GM23338 (cell line): Measurements from ENCODE around the gene ASXL2. TPM values are rescaled to one million over a fixed set of nuclear protein-coding genes. Genes with fewer than 3 reads are reported as not detected.

ENCODE experiments used
- ATAC-seq: fragments of 200-7000 bp; cut with Tn5 transposase; 3 replicates; pipeline ENCODE4 v1.9.1; 2020
- DNase-seq: peaks from one replicate; pipeline ENCODE4 v3.0.0-alpha.2; 2015; ENCODE audit warnings: low spot score
- H2AFZ ChIP-seq: fragments of 200-600 bp; sonication (generic); 2 replicates; pipeline ENCODE4 v1.8.0; 2016; ENCODE audit warnings: antibody characterized with exemption, mild to moderate bottlenecking, moderate library complexity
- H3F3A ChIP-seq: fragments of 200-600 bp; sonication (generic); replicated peaks from 2 replicates; pipeline ENCODE4 v1.8.0; 2017; ENCODE audit warnings: antibody characterized with exemption, mixed run types, low read depth
- H3K27ac ChIP-seq: fragments of 200-600 bp; sonication (generic); 2 replicates; pipeline ENCODE4 v1.6.1; 2016; ENCODE audit warnings: low read depth
- H3K27me3 ChIP-seq: fragments of 200-600 bp; sonication (generic); 2 replicates; pipeline ENCODE4 v1.8.0; 2016; ENCODE audit warnings: mild to moderate bottlenecking, mixed run types, moderate library complexity; ENCODE audit not compliant: insufficient read depth
- H3K36me3 ChIP-seq: fragments of 200-600 bp; sonication (generic); 2 replicates; pipeline ENCODE4 v1.8.0; 2016; ENCODE audit warnings: mild to moderate bottlenecking; ENCODE audit not compliant: insufficient read depth
- H3K4me1 ChIP-seq: fragments of 200-600 bp; sonication (generic); 2 replicates; pipeline ENCODE4 v1.8.0; 2016; ENCODE audit warnings: mild to moderate bottlenecking, moderate library complexity; ENCODE audit not compliant: insufficient read depth
- H3K4me2 ChIP-seq: fragments of 200-600 bp; sonication (generic); 2 replicates; pipeline ENCODE4 v1.7.1; 2017; ENCODE audit warnings: mixed run types
- H3K4me3 ChIP-seq: fragments of 200-600 bp; sonication (generic); 2 replicates; pipeline ENCODE4 v1.6.1; 2016; ENCODE audit warnings: mixed run types
- H3K79me2 ChIP-seq: fragments of 200-600 bp; sonication (generic); replicated peaks from 2 replicates; pipeline ENCODE4 v1.8.0; 2017; ENCODE audit warnings: mild to moderate bottlenecking; ENCODE audit not compliant: insufficient read depth
- H3K9me2 ChIP-seq: fragments of 200-600 bp; sonication (generic); 2 replicates; pipeline ENCODE4 v1.8.0; 2017; ENCODE audit not compliant: insufficient read depth
- H4K20me1 ChIP-seq: fragments of 200-600 bp; sonication (generic); replicated peaks from 2 replicates; pipeline ENCODE4 v1.8.0; 2017; ENCODE audit warnings: mild to moderate bottlenecking; ENCODE audit not compliant: insufficient read depth
- H3K27ac Mint-ChIP-seq: 2 replicates; pipeline ENCODE4 v1.8.0; 2020; ENCODE audit warnings: inconsistent platforms, mild to moderate bottlenecking, moderate library complexity, mixed read lengths
- H3K27me3 Mint-ChIP-seq: 3 replicates; pipeline ENCODE4 v1.8.0; 2022; ENCODE audit warnings: low read depth, mild to moderate bottlenecking, moderate library complexity, mixed read lengths, inconsistent platforms; ENCODE audit not compliant: insufficient read depth, poor library complexity
- H3K36me3 Mint-ChIP-seq: 3 replicates; pipeline ENCODE4 v1.8.0; 2021; ENCODE audit warnings: low read depth, mild to moderate bottlenecking, inconsistent platforms, moderate library complexity, mixed read lengths
- H3K4me1 Mint-ChIP-seq: 3 replicates; pipeline ENCODE4 v1.8.0; 2020; ENCODE audit warnings: mild to moderate bottlenecking, inconsistent platforms, mixed read lengths
- H3K4me3 Mint-ChIP-seq: 3 replicates; pipeline ENCODE4 v1.8.0; 2021; ENCODE audit warnings: moderate library complexity, mild to moderate bottlenecking, inconsistent platforms, mixed read lengths
- H3K9me3 Mint-ChIP-seq: 3 replicates; pipeline ENCODE4 v1.8.0; 2020; ENCODE audit warnings: moderate library complexity, mild to moderate bottlenecking, inconsistent platforms, mixed read lengths
- CREB1 ChIP-seq: fragments of 250-450 bp; sonication (Bioruptor Pico); IDR thresholded peaks from 2 replicates; pipeline ENCODE4 v1.5.0; 2020; ENCODE audit warnings: low read depth, mild to moderate bottlenecking, moderate library complexity
- ETS1 ChIP-seq: IDR thresholded peaks from 2 replicates; pipeline ENCODE4 v1.6.1; 2016; ENCODE audit warnings: antibody characterized with exemption
- JUNB ChIP-seq: IDR thresholded peaks from one replicate; pipeline ENCODE4 v1.6.1; 2016; ENCODE audit warnings: antibody characterized with exemption; ENCODE audit not compliant: unreplicated experiment
- NANOG ChIP-seq: IDR thresholded peaks from 2 replicates; pipeline ENCODE4 v1.6.1; 2016; ENCODE audit warnings: antibody characterized with exemption, borderline replicate concordance
- POLR2AphosphoS5 ChIP-seq: IDR thresholded peaks from 2 replicates; pipeline ENCODE4 v1.6.1; 2016; ENCODE audit warnings: antibody characterized with exemption, low read depth
- STAT1 ChIP-seq: IDR thresholded peaks from one replicate; pipeline ENCODE4 v1.6.1; 2016; ENCODE audit warnings: antibody characterized with exemption; ENCODE audit not compliant: unreplicated experiment
- ZNF114 ChIP-seq: fragments of 250-450 bp; sonication (Bioruptor Pico); IDR thresholded peaks from 2 replicates; pipeline ENCODE4 v1.5.0; 2020; ENCODE audit warnings: mild to moderate bottlenecking, moderate library complexity
- polyA plus RNA-seq: library from polyadenylated mRNA; unstranded; fragments of >200 nt; fragmentation: Nextera tagmentation; extraction: Ambion mirVana; gene quantifications from 2 replicates; pipeline ENCODE4 v1.2.1, GENCODE V29; 2016
- total RNA-seq: library from RNA; depleted of rRNA; stranded (reverse); fragments of >200 nt; shearing (Covaris generic); gene quantifications from 2 replicates; pipeline ENCODE4 v1.2.3, GENCODE V29; 2014
- TF ChIP-seq, protein P1 (sequence below): fragments of 250-450 bp; sonication (Bioruptor Pico); IDR thresholded peaks from 2 replicates; pipeline ENCODE4 v1.5.0; 2020; ENCODE audit warnings: mild to moderate bottlenecking, moderate library complexity

Gene ASXL2
- total and polyA plus RNA-seq, 2 experiments from 2014 or later, result 7.0 to 21.8 TPM

GRCh38 chr2:25763575-25763974 lies 114.7 kb downstream of the ASXL2 start (continued):
- TF ChIP-seq ETS1, result no peak

GRCh38 chr2:25760297-25760696 lies 118.0 kb downstream of the ASXL2 start:
- no peak for ATAC-seq
- peaks cover 12% of the 10 kb centered on the region; the same call in 1 of the 2 replicates for H3K36me3 ChIP-seq
- H3K27me3 Mint-ChIP-seq, result peaks cover 2% of the 10 kb centered on the region
- no peaks in the 10 kb centered on the region for H4K20me1 ChIP-seq
- H3K27ac ChIP-seq, result no peak overlapping the region
- H3K4me1 ChIP-seq, result no peaks in the 10 kb centered on the region
- TF ChIP-seq ETS1 (no peak), ZNF114 (no peak), NANOG (no peak)
- no peak overlapping the region for H2AFZ ChIP-seq
- peaks cover 23% of the 10 kb centered on the region; the same call in 2 of the 3 replicates for H3K36me3 Mint-ChIP-seq
- H3K27me3 ChIP-seq, result no peaks in the 10 kb centered on the region
- H3F3A ChIP-seq, result no peaks in the 10 kb centered on the region
- no peak overlapping the region for H3K4me2 ChIP-seq
- no peak for DNase-seq
- H3K79me2 ChIP-seq, result no peaks in the 10 kb centered on the region
- no peak overlapping the region for H3K4me3 Mint-ChIP-seq
- H3K4me1 Mint-ChIP-seq, result no peaks in the 10 kb centered on the region
- H3K9me2 ChIP-seq, result no peaks in the 10 kb centered on the region
- no peaks in the 10 kb centered on the region for H3K9me3 Mint-ChIP-seq
- no peak overlapping the region for H3K4me3 ChIP-seq
- H3K27ac Mint-ChIP-seq, result no peak overlapping the region

- H3K27me3 ChIP-seq, result no peaks in the 10 kb centered on the region
- no peak overlapping the region for H2AFZ ChIP-seq
- no peaks in the 10 kb centered on the region for H3K4me1 Mint-ChIP-seq
- no peaks in the 10 kb centered on the region for H3K9me3 Mint-ChIP-seq
- H3K4me3 ChIP-seq, result no peak overlapping the region
- no peak for TF ChIP-seq JUNB
- TF ChIP-seq POLR2AphosphoS5, result no peak
- no peak overlapping the region for H3K4me3 Mint-ChIP-seq
- H3K79me2 ChIP-seq, result no peaks in the 10 kb centered on the region
- DNase-seq, result no peak
- H3K27me3 Mint-ChIP-seq, result peaks cover 2% of the 10 kb centered on the region
- no peak overlapping the region for H3K27ac Mint-ChIP-seq
- peaks cover 31% of the 10 kb centered on the region; the same call in 2 of the 3 replicates for H3K36me3 Mint-ChIP-seq
- peaks cover 20% of the 10 kb centered on the region for H3K36me3 ChIP-seq
- H3K4me1 ChIP-seq, result no peaks in the 10 kb centered on the region
- ATAC-seq, result no peak
- no peaks in the 10 kb centered on the region for H4K20me1 ChIP-seq
- no peaks in the 10 kb centered on the region for H3K9me2 ChIP-seq
- H3F3A ChIP-seq, result no peaks in the 10 kb centered on the region
- no peak overlapping the region for H3K4me2 ChIP-seq
- H3K27ac ChIP-seq, result no peak overlapping the region
Measured at GRCh38 chr2:25758348-25758747, 119.9 kb downstream of the ASXL2 start.

DNA sequence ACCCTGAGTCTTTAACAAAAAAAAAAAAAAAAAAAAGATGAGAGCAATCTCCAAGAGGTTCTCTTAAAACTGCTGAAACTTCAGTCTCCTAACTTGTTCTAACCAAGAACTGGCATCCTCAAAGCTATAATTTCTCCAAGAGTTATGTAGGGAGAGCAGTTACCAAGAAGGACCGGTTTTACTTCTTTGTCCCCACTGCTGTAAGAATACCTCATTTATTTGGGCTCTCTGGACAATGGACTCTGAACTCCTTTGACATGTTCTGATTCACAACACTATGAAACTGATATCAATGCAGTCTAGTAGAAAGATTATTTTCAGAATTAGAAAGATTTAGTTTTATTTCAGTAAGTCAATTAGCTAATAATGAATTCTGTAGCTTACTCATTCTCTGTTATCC lies 120.4 kb downstream of the ASXL2 start:
- no peaks in the 10 kb centered on the region for H3K4me1 ChIP-seq
- Mint-ChIP-seq H3K4me1 (no peaks in the 10 kb centered on the region), H3K4me3 (no peak overlapping the region), H3K27ac (no peak overlapping the region), H3K9me3 (no peaks in the 10 kb centered on the region), H3K36me3 (peaks cover 35% of the 10 kb centered on the region; the same call in 2 of the 3 replicates), H3K27me3 (peaks cover 2% of the 10 kb centered on the region)
- no peak for ATAC-seq
- DNase-seq, result no peak
- no peaks in the 10 kb centered on the region for H3K79me2 ChIP-seq
- H3K4me3 ChIP-seq, result no peak overlapping the region
- no peak overlapping the region for H3K4me2 ChIP-seq
- H3K27ac ChIP-seq, result no peak overlapping the region
- H3K36me3 ChIP-seq, result peaks cover 25% of the 10 kb centered on the region
- H3F3A ChIP-seq, result no peaks in the 10 kb centered on the region
- H3K27me3 ChIP-seq, result no peaks in the 10 kb centered on the region
- H2AFZ ChIP-seq, result no peak overlapping the region
- H3K9me2 ChIP-seq, result no peaks in the 10 kb centered on the region
- H4K20me1 ChIP-seq, result no peaks in the 10 kb centered on the region
- TF ChIP-seq NANOG (no peak), STAT1 (no peak), CREB1 (CRISPR knock-in tag) (no peak)
- TF ChIP-seq, protein P1, sequence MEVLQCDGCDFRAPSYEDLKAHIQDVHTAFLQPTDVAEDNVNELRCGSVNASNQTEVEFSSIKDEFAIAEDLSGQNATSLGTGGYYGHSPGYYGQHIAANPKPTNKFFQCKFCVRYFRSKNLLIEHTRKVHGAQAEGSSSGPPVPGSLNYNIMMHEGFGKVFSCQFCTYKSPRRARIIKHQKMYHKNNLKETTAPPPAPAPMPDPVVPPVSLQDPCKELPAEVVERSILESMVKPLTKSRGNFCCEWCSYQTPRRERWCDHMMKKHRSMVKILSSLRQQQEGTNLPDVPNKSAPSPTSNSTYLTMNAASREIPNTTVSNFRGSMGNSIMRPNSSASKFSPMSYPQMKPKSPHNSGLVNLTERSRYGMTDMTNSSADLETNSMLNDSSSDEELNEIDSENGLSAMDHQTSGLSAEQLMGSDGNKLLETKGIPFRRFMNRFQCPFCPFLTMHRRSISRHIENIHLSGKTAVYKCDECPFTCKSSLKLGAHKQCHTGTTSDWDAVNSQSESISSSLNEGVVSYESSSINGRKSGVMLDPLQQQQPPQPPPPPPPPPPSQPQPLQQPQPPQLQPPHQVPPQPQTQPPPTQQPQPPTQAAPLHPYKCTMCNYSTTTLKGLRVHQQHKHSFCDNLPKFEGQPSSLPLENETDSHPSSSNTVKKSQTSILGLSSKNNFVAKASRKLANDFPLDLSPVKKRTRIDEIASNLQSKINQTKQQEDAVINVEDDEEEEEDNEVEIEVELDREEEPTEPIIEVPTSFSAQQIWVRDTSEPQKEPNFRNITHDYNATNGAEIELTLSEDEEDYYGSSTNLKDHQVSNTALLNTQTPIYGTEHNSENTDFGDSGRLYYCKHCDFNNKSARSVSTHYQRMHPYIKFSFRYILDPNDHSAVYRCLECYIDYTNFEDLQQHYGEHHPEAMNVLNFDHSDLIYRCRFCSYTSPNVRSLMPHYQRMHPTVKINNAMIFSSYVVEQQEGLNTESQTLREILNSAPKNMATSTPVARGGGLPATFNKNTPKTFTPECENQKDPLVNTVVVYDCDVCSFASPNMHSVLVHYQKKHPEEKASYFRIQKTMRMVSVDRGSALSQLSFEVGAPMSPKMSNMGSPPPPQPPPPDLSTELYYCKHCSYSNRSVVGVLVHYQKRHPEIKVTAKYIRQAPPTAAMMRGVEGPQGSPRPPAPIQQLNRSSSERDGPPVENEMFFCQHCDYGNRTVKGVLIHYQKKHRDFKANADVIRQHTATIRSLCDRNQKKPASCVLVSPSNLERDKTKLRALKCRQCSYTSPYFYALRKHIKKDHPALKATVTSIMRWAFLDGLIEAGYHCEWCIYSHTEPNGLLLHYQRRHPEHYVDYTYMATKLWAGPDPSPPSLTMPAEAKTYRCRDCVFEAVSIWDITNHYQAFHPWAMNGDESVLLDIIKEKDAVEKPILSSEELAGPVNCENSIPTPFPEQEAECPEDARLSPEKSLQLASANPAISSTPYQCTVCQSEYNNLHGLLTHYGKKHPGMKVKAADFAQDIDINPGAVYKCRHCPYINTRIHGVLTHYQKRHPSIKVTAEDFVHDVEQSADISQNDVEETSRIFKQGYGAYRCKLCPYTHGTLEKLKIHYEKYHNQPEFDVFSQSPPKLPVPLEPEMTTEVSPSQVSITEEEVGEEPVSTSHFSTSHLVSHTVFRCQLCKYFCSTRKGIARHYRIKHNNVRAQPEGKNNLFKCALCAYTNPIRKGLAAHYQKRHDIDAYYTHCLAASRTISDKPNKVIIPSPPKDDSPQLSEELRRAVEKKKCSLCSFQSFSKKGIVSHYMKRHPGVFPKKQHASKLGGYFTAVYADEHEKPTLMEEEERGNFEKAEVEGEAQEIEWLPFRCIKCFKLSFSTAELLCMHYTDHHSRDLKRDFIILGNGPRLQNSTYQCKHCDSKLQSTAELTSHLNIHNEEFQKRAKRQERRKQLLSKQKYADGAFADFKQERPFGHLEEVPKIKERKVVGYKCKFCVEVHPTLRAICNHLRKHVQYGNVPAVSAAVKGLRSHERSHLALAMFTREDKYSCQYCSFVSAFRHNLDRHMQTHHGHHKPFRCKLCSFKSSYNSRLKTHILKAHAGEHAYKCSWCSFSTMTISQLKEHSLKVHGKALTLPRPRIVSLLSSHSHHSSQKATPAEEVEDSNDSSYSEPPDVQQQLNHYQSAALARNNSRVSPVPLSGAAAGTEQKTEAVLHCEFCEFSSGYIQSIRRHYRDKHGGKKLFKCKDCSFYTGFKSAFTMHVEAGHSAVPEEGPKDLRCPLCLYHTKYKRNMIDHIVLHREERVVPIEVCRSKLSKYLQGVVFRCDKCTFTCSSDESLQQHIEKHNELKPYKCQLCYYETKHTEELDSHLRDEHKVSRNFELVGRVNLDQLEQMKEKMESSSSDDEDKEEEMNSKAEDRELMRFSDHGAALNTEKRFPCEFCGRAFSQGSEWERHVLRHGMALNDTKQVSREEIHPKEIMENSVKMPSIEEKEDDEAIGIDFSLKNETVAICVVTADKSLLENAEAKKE (CRISPR knock-in tag), result no peak
